HS-27A (cell line): ENCODE measurements around the gene RAB3C.

Source experiments
- DNase-seq: peaks from one replicate; pipeline ENCODE4 v3.0.0-alpha.2; 2012; ENCODE audit warnings: low read depth, missing footprints

Gene RAB3C

DNA sequence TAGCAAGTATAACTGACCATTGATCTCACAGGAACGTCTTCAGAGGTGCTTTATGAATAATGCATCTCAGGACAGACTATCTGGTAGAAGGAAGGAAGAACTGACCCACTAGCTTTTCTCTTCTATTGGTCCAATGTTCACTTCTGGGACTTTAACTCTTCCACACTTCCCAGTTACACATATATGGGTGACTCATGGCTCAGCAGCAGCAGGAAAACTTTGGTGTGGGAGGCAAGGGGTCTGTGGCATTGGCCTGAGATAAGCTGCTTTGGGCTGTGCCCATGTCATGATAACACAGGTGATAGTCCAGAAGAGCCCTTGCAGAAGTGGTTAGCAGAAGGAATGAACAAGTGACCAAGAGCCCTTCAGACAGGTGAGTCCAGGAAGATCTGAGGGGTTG, 148.8 kb downstream of the RAB3C start:
- DNase-seq: no peak

DNA sequence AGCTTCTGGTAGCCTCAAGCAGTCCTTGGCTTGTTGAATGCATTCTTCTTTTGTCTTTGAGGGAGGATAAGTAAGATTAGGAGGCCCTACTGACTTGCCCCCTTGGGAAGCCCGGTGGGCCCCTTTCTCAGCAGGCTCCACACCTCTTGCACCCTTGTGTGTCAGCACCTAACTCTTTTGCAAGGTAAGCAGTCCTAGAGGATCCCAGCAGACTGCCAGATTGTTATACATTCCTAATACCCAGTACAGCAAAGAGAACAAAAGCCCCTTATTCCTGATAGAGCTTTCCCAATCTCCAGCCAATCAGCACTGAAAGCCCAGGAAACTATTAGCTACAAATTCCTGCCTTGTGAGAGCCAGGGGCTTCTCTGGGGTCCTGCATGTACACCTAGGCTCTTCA, 152.8 kb downstream of the RAB3C start:
- DNase-seq: no peak

DNA sequence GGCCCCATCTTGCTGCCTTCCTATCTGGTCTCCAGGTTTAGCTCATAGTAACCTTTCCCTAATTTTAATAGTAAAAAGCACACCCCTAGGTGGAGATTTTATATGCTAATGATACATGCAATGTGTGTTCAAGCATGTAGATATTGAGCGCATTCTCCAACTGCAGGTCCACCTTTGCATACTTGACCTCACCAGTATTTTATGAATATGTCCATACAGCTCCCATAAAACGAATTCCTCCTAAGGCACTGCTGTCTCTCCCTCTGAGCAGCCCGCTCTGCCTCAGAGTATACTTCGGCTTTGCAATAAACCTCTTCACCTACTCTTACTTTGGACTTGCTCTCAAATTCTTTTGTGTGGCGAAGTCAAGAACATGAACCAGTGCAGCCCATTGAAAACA, 153.3 kb downstream of the RAB3C start:
- DNase-seq: no peak

DNA sequence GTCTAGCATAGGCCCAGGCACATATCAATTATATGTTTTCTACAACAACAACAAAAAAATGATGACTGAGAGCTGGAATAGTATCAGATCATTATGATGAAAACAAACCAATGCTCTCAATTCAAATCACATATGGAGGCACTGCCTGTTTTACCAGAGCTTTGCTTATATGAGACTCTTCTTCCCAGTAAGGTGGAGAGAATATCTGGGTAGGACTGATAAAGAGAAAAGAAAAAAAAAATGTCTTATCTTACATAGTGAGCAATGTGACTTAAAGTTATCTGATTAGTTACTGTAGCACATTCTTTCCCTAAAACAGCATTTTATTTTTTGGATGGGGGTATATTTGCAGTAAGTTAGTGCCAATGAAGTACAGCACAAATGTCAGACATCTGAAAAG, 154.8 kb downstream of the RAB3C start:
- DNase-seq: no peak

DNA sequence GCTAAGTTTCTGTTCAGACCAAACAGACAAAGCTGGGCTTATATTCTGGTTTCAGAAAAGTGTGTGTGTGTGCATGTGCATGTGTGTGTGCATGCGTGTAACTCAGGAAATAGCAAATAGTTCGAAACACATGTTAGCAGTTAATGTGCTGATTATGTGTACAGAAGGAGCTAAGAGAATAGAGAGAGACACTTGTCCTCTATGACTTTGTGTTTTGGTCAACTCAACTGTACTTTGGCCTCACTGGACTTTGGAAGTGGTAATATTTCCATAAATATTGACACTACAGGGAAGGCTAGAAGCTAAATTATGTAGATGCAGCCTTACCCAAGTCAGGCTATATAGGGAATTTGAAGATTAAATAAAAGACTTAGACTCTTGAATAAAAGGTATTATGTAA, 155.5 kb downstream of the RAB3C start:
- DNase-seq: no peak

DNA sequence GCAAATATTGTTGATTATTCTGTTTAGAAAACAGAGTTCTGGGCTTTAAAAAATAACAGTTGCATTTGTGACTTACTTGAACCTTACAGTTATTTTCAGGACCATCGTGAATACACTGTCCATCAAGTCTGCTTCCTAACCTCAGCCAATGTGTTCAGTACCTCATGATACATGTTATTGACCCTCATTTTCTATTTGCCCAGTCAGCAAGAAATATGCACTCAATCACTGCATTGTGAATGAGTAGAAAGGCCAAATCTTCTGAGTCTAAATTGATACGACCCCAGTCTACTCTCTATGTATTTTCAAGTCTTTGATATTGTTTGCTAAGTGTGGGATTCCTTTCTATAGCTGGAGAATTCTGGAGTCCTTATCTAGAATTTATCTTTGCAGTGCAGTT, 156.2 kb downstream of the RAB3C start:
- no peak for DNase-seq

DNA sequence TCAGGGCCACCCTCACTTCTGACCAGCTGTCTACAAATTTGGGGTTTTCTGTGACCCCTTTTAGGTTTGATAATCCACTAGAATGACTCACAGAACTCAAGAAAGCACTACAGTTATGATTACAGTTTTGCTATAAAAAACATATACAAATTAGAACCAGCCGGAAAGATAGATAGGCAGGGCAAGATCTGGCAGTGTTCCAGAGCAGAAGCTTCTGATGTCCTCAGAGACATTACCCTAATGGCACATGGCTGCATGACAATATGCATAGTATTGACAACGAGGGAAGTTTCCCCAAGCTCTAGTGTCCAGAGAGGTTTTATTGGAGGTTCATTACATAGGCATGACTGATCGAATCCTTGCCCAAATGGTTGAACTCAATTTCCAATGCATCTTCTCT, 158.1 kb downstream of the RAB3C start:
- DNase-seq: no peak

DNA sequence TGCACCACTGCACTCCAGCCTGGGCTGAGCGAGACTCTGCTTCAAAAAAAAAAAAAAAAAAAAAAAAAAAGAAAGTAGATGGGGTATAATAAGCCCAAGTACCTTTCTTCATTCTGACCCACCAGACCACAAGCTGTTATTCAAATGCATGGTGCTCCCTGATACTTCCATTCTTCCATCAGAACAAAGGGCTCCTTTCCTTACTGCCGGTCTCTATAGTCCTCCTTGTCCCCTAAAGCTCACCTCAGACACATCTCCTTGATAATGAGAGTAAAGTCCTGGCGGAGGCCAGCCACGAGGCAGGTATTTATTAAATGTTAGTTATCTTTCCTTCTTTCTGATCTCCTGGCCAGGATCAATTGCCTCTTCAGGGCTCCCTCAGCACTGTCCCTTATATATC, 162.5 kb downstream of the RAB3C start:
- no peak for DNase-seq

DNA sequence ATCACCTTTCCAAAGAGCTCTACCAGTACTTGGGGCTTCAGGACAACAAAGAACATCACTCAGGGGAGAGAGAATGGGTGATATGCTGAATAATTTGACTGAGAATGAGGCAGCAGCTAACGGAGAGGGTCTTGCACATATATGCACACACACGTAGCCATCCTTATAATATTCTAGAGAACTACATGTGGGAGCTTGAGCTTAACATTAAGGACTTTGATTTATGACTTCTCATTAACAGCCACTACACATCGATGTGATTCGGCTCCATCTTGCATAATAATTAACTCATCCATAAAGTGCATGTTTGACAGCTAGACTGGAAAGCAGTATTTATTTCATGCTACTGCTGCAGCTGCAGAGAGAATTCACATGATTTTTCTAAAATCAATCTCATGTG, 163.4 kb downstream of the RAB3C start:
- DNase-seq: no peak

DNA sequence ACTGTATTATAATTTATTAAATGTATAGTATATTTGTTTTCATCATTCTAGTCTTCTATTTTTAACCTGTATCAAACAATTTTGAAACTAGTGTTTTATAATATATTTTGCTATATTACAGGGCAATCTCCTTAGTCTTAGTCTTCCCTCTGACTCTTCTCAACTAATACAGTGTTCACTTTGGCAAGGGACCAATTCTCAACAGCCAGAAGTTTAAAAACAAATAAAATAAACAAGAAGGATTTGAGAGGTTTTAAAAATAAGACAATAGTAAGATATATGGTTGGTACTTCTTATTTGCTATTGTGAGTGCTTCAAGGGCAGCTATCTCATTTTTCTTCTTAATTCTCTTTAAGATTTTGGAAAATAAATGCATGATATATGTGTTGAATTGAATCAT, 167.2 kb downstream of the RAB3C start:
- no peak for DNase-seq

DNA sequence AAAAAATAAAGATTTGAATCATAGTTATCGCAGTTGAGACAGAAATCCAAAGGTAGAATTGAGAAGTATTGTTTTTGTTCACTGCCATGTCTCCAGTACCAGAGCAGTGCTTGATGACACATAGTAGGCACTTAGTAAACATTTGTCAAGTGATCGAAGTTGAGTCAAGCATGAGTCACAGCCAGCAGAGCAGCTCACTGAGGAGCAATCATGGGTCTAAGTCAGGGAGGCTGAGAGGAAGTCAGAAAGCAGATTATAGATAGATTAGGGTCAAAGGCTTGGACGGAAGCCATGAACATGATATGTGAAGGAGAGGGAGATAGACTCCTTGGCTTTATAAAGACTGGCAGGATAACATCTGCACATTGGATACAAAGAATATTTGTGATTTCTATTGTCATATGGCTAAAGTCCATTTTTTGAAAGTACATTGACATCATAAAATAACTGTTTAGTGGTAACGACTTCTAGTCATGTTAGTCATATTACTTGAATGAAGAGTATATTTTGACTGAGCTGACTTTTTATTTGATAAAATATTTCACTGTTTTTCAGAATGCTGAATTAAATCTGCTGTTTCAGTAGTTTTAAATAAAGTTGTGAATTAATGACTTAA, 168.5 kb downstream of the RAB3C start:
- no peak for DNase-seq

DNA sequence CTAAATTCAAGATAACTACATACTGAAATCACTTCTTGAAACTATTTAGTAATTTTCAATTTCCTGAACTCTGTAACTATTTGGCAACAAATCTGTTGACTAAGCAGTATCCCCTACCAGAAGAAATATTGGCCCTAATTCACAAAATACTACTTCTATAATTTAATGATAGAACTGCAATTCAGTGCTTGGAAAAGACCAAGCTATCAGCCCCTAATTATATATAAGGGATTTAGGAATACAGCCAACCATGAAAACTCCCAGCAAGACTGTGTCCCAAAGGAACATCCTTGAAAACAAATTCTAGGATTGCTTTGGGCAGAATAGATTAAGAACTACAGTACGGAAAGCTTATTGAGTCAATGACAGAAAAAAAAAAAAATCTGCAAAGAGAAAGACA, 169.2 kb downstream of the RAB3C start:
- DNase-seq: no peak

DNA sequence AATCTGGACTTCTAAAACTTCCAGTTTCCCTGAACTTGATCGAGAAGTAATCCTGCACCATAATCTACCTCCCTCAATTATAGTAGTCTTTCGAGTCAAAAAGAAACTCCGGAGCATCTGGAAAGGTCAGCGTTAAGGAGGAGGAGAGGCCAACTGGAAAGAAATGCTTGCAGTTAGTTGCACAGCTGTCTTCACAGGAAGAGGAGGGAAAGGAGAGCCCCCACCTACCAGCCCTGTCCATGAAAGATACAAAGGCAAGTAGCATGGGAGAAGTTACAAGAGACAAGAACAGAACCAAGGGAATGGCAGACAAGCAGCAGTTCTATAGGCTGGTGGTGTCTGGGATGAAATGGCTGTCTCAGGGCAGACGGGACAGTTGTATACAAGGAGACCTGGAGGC, 170.6 kb downstream of the RAB3C start:
- no peak for DNase-seq

DNA sequence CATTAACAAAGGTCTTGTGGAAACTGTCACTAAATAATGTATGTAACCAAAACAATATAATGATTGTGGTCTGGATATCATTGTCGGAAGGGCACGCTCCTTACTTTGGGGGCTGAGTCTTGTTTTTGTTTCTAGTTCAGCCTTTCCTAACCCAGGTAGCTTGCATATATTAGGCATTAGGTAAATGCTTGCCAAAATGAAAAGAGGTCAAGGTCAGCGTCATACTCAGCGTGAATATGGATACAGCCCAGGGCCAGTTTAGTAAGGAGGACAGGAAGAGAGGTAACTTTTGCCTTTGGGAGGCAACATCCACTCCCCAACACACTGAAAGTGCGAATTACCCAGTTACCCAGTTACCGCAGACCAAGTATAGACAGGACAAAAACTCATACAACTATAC, 171.4 kb downstream of the RAB3C start:
- no peak for DNase-seq

DNA sequence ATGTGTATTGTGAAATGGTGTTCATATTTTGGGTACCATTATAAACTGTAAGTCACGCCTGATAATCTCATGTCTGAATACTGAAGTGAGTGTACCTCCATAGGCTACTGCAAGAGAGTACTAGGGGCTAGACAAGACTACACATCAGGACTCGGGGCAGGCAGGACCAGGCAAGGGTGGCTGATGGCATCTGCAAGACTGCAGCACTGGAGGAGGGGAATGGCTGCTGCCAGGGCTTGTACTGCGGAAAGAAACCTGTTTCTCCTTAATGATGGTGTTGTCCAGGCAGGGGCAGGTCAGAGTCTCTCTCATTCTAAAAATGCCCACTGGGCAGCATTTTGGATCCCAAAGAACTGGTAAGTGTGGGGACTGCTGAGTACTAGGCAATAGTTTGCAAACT, 172.5 kb downstream of the RAB3C start:
- no peak for DNase-seq

DNA sequence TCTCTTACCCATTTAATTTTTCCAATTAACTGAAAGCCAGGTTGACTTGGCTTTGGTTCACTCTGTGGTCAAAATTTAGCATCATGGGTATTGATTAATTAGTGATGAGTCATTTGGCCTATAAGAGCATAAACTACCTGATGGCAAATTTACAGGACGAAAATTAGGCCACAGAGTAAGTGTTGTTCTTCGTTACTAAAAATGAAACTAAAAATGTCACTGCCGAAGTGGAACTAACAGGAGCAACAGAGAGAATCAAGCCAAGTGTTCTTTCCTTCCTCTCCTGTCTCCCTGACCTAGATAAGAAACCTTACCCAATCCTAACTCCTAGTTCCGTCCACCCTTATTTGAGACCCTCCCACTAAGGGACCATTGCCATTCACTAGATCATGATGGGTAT, 176.9 kb downstream of the RAB3C start:
- no peak for DNase-seq

DNA sequence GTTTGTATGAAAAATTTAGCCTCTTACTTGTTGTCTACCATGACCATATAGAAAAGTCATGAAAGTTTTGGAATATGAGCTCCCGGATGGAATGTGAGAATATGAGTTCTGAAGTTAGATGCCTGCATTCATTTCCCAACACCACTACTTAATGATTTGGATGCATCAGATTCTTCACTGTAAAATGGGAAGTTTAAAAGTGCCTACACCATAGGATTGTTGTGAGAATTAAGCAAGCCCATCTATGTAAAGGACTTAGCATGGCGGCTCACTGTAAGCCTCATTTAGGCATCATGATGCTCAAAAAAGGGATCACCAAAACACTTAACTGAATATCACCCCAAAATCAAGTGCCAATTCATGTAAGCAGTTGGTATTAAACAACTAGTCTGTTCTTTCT, 177.3 kb downstream of the RAB3C start:
- DNase-seq: no peak

DNA sequence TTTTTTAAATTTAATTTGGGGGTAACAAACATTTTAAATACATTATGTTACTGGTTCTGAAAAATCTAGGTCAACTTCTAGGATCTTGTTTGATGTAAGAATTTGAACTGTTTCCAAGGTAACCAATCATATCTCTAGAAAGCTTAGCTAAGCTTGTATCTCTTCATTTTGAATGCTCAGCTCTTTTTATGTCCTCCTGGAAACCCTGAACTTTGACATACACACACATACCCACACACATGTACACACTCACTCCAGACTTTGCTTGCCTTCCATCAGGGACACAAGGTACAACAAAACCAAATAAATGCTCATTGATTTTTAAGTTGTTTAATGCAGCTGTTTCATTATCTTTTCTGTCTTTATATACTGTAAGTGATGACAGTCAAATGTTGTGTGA, 178.5 kb downstream of the RAB3C start:
- DNase-seq: no peak

DNA sequence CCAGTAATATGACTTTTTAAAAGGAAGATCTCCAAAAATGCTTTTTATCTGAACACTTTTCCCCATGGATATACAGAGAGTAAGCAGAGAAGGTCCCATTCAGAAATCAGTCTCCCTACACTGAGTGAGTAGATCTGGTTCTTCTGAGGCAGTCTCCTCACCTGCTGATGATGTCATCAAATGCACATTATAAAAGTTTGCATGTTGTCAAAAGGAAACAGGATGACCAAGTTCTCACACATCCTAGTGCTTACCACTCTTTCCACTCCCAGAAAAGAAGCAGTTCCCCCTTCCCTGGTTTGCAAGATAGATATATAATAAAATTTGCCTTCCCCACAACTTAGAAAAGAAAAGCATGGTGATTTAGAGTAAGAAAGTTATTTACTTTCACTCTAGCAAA, 180.5 kb downstream of the RAB3C start:
- no peak for DNase-seq

DNA sequence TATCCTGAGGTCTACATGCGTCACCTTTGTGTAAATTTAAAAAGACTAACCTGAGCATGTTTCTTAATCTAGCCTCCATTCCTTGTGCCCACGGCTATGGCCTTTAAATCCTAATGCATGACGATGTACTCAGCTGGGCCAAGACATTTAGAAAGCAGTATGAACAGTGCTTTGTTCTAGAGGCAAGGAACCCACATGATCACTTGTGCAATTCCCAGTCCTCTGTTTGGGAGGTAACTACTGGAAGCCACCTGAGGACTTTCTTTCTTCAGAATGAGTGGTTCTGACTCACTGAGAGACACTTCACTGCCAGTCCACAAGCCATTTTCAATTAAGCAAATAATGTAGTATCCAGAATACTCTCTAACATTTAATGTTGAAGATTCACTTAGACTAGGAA, 181.3 kb downstream of the RAB3C start:
- no peak for DNase-seq

DNA sequence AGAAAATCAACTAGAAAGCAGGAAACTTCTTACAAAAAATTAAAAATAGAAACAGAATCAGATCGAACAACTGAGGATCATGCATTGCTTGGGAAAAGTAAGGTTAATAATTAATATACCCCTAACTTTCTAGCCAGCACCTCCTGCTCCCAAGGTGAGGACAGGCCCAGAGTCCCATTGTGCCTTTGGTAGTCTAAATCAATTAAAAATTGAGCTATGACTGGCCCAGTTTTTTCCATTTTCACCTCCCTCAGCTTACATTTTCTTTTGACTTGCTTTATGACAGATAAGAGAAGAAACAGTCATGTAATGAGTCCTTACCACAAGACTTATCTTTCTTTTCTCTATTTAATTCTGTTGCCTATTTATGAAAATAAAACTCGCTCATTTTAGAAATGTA, 182.2 kb downstream of the RAB3C start:
- DNase-seq: no peak

DNA sequence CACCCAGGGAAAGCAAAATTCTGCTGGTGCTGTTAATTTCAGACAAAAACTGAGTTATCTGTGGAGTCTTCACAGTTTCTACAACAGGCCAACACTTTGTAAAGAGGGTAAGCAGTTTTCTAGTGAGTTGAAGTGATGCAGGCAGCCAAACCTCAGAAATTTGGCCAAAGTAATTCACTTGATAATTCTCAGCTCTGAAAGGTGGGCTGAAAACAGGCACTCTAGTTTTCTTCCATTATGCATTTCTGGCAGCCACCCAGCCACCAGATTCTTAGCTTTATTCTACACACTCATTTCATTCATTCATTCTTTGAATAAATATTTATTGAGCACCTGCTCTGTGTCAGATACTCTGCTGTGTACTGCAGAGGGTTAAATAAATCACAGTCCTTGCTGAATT, 184.2 kb downstream of the RAB3C start:
- no peak for DNase-seq

DNA sequence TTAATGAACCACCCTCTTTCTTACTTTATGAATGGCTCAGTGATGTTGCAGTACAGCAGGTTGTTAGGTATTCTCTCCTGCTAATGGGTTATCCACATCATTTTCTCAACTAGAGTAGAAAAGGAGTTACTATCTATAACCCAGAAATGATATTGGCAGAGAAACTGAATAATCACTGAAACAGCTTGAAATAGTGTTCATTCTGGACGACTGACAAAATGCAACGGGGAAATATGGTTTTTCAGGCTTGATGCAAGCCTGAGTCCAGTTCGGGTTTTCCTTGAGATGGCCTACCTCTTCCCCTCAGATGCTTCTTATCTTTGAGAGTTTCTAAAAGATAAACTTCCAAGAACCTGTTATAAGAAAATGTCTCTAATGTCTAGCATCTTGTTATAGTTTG, 187.3 kb downstream of the RAB3C start:
- DNase-seq: no peak

DNA sequence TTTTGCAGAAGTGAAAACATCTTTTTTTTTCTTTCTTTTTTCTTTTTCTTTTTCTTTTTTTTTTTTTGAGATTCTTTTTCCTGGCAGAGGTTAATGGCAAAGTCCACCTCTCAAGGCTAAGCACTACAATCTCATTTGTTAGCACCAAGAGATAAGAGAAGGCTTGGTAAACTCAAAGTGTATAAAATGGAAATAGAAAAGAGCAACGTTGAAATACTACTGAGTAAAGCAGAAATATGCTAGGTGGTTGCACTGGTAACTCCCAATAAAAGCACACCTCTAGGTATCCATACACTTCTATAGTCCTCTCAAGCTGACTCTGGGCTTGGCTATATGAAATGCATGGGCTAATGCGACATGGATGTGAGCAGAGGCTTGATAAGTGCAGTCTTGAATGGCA, 188.9 kb downstream of the RAB3C start:
- no peak for DNase-seq
